HG02623 (cell line): Measurements from ENCODE around the gene MRPL48.
"Not testable (repeated sequence)": the region's sequence is repeated elsewhere in the genome, so short reads cannot be mapped to it uniquely, and the experiment has no call there.

Experiments used
- ATAC-seq: cut with Tn5 transposase; IDR thresholded peaks from one replicate; pipeline ENCODE4 v1.9.1; 2021; ENCODE audit warnings: moderate library complexity; ENCODE audit not compliant: unreplicated experiment

Gene MRPL48

GRCh38 chr11:73779084-73779902 lies 8.4 kb upstream of the MRPL48 start:
- ATAC-seq, result peak; percentile 99

GRCh38 chr11:73781303-73781702 lies 6.4 kb upstream of the MRPL48 start:
- no peak for ATAC-seq

- ATAC-seq, result no peak
These were observed 4.1 kb upstream of the MRPL48 start for GRCh38 chr11:73783483-73784020.

GRCh38 chr11:73784080-73784634 lies 3.5 kb upstream of the MRPL48 start:
- ATAC-seq, result no peak

GRCh38 chr11:73784734-73785133 lies 2.9 kb upstream of the MRPL48 start:
- ATAC-seq, result no peak

GRCh38 chr11:73785467-73785866 lies 2.2 kb upstream of the MRPL48 start:
- ATAC-seq, result not testable (repeated sequence)

- no peak for ATAC-seq
These were observed 527 bp upstream of the MRPL48 start for GRCh38 chr11:73787051-73787642.

- no peak for ATAC-seq
These were observed 1.6 kb downstream of the MRPL48 start for GRCh38 chr11:73789279-73789670.

- ATAC-seq, result no peak
These were observed 4.9 kb downstream of the MRPL48 start for GRCh38 chr11:73792584-73792983.

GRCh38 chr11:73795925-73796632 lies 8.4 kb downstream of the MRPL48 start:
- ATAC-seq, result no peak

GRCh38 chr11:73797457-73797856 lies 9.8 kb downstream of the MRPL48 start:
- no peak for ATAC-seq

- ATAC-seq, result no peak
These were observed 12.7 kb downstream of the MRPL48 start for GRCh38 chr11:73800276-73800806.

- ATAC-seq, result no peak
These were observed 13.5 kb downstream of the MRPL48 start for GRCh38 chr11:73801136-73801535.

- ATAC-seq, result no peak
These were observed 17.0 kb downstream of the MRPL48 start for GRCh38 chr11:73804712-73805111.

GRCh38 chr11:73808052-73808451 lies 20.4 kb downstream of the MRPL48 start:
- no peak for ATAC-seq

- ATAC-seq, result no peak
These were observed 23.0 kb downstream of the MRPL48 start for GRCh38 chr11:73810637-73811036.

- ATAC-seq, result no peak
These were observed 24.6 kb downstream of the MRPL48 start for GRCh38 chr11:73812234-73812633.

- no peak for ATAC-seq
These were observed 27.1 kb downstream of the MRPL48 start for GRCh38 chr11:73814812-73815211.

- no peak for ATAC-seq
These were observed 31.2 kb downstream of the MRPL48 start for GRCh38 chr11:73818846-73819245.

- ATAC-seq, result no peak
These were observed 42.6 kb downstream of the MRPL48 start for GRCh38 chr11:73830261-73830660.

GRCh38 chr11:73833067-73833466 lies 45.4 kb downstream of the MRPL48 start:
- ATAC-seq, result no peak
